LHCN-M2 (cell line): ENCODE results near the gene HEPHL1. TPM values are rescaled to one million over a fixed set of nuclear protein-coding genes. Genes with fewer than 3 reads are reported as not detected.
"Not testable (repeated sequence)": the region's sequence is repeated elsewhere in the genome, so short reads cannot be mapped to it uniquely, and the experiment has no call there.

Experiments used
- DNase-seq: peaks from one replicate; pipeline ENCODE4 v3.0.0-alpha.2; 2012; ENCODE audit warnings: low read depth
- polyA plus RNA-seq: library from polyadenylated mRNA; unstranded; fragments of >200 nt; gene quantifications from one replicate; pipeline ENCODE4 v1.2.1, GENCODE V29; 2012; ENCODE audit warnings: missing spikeins
- total RNA-seq: library from RNA; depleted of rRNA; stranded (reverse); fragments of >200 nt; gene quantifications from 2 replicates; pipeline ENCODE4 v1.2.3, GENCODE V29; 2014; rRNA removed

The HEPHL1 gene, protein sequence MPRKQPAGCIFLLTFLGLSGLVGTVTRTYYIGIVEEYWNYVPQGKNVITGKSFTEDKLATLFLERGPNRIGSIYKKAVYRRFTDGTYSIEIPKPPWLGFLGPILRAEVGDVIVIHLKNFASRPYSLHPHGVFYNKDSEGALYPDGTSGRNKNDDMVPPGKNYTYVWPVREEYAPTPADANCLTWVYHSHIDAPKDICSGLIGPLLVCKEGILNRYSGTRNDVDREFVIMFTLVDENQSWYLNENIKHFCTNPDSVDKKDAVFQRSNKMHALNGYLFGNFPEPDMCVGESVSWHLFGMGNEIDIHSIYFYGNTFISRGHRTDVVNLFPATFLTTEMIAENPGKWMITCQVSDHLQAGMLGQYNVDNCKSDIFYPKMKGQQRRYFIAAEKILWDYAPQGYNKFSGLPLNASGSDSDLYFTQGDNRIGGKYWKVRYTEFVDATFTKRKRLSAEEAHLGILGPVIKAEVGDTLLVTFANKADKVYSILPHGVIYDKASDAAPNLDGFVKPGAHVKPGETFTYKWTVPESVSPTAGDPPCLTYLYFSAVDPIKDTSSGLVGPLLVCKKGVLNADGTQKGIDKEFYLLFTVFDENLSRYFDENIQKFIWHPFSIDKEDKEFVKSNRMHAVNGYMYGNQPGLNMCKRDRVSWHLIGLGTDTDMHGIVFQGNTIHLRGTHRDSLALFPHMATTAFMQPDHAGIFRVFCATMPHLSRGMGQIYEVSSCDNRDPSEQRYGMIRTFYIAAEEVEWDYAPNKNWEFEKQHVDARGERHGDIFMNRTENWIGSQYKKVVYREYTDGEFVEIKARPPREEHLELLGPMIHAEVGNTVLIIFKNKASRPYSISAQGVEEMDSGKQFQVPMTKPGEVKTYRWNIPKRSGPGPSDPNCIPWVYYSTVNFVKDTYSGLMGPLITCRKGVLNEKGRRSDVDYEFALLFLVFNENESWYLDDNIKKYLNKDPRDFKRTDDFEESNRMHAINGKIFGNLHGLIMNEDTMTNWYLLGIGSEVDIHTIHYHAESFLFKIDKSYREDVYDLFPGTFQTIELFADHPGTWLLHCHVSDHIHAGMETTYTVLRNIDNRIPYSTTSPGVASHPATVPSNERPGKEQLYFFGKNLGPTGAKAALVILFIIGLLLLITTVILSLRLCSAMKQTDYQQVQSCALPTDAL
- total RNA-seq: not detected in 2 replicates
- not detected for polyA plus RNA-seq

DNA sequence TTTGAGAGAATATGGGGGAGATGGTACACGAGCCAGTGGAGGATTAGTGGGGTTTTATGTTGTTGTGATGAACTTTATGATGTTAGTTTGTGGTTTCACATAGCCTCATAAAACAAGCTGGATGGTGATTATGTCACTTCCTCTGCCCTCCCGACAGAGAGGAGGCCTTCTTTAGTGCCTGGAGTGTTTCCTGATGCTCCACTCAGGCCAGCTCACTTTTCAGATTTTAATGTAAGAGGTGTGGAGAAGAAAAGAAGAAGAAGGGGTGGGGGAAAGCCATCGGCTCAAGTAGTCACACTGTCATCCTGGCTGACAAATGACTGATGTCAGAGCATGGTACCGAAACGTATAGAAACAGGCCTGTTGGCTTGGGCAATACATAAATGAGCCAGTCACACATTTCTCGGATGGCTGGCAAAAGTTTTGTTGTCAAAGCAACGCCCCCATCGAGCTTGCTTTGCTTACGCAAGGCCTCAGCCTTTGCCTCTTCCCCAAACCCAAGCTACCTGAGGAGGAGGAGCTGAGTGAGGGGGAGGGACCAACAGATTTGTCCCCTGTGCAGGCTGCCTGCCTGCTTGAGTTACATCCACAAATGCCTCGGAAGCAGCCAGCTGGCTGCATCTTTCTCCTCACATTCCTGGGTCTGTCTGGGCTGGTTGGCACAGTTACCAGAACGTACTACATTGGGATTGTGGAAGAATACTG is at the start of gene HEPHL1:
HEPHL1 (plus strand) TSS at position 578 of the 705 bp plus-strand sequence; CDS start at position 593, 15 bp downstream.
- DNase-seq: peak; percentile 4

DNA sequence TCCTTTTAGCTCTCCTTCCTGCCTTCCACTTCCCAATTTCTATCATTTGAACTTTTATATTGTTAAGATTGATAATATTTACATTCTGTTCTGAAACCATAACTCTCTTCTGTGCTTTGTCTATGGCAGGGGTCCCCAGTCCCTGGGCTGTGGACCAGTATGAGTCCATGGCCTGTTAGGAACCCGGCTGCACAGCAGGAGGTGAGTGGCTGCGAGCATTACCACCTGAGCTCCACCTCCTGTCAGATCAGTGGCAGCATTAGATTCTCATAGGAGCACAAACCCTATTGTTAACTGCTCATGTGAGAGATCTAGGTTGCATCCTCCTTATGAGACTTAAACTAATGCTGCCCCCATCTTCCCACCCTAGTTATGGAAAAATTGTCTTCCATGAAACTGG is 48.4 kb upstream of the HEPHL1 start:
- no peak for DNase-seq

- DNase-seq: not testable (repeated sequence)
These were observed 47.7 kb upstream of the HEPHL1 start for GRCh38 chr11:93973322-93974051.

DNA sequence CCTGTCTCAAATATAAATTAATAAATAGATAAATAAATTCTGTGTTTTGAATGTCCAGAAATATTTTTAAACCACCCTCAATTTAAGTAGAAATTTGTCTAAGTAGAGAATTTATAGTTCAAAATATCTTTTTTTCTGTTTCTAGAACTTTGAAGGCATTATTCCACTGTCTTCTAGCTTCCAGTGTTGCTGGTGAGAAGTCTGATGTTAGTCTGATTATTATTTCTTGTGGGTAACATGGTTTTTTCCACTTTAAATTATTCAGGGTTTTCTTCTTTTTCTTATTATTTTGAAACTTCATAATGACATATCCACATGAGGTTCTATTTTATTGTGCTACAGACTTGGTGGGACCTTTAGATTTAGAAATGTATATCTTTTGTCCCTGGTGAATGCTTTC is 46.4 kb upstream of the HEPHL1 start:
- no peak for DNase-seq

- DNase-seq: not testable (repeated sequence)
These were observed 44.4 kb upstream of the HEPHL1 start for GRCh38 chr11:93976577-93977254.

DNA sequence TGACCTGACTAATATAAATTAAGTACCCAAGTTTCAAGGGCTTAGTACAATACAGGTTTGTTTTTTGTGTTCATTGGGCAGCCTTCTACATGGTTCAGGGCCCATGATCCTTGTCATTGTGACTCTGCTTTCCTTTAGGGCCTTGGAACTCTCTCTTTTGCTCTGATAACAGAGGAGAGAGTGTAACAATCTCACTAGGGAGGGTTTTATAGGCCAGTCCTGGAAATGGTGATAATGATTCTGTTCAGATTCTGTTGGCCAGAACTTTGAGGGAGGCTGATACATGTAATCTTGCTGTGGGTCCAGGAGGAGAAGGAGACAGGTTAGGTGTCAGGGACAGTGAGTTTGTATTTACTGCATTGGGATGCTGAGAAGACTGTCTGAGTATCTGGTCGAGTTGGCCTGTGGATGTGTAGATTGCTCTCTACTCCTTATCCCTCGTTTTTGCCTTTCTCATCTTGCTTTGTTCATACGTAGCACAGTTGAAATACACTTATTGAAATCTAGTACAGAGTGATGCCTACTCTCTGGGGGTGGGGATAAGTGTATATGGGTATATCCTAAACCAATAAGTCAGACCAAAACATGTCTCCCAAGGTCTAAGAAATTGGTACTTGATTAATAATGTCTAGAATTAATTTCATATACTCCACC is 37.5 kb upstream of the HEPHL1 start:
- DNase-seq: no peak

GRCh38 chr11:93984196-93984567 is 37.0 kb upstream of the HEPHL1 start:
- DNase-seq: no peak

DNA sequence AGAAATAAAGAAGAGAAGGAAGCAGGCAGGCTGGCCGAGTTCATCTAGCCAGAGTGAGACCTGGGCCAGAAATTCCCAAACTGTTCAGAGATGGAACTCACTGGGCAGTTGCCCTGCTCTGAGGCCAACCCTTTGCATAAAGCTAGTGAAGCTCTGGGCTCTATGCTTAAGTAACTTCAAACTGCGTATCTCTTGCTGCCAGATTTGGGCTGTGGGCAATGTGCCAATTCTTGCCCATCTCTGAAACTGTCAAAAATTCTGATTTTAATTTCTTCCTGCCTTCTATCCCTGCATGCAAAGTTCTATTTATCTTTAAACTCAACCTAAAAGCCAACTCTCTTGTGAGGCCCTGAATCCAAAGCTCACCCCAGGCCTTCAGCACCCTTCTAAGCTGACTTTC is 36.2 kb upstream of the HEPHL1 start:
- no peak for DNase-seq

DNA sequence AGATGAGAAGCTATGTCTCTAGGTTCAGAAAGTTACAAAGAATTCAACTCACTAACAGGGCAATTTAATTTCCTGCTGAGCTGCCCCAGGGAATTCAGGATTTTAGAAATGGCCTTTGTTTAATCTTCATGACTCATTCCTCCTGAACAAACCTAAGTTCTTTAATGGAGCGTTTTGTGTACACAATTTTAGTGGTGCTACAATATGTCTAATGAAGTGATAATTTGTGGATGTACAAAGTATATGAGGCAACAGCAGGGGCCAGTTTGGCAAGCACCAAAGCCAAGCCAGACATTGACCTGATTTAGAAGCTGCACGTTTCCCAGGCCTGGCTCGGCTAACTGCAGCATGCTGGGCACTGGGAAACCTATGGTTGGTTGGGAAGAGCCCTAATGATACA is 34.4 kb upstream of the HEPHL1 start:
- DNase-seq: peak; percentile 11

- DNase-seq: no peak
These were observed 32.7 kb upstream of the HEPHL1 start for GRCh38 chr11:93988455-93988854.

DNA sequence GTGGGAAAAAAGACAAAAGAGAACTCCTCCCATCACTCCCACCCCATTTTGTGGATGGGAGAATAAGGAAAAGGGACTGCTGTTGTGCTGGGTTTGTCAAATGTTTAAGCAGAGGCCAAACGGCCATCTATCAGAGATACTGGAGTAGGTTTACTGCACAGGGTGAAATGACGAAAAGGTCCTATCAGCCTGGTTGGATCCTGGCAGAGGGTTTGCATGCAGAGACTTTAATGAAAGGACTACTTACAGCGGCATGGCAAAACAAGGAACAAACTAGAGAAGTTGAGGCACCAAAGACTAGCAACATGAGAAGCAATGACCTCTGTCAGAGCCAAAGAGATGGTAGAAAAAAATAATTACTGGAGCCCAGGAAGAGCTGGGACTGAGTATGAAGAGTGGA is 32.2 kb upstream of the HEPHL1 start:
- DNase-seq: no peak

DNA sequence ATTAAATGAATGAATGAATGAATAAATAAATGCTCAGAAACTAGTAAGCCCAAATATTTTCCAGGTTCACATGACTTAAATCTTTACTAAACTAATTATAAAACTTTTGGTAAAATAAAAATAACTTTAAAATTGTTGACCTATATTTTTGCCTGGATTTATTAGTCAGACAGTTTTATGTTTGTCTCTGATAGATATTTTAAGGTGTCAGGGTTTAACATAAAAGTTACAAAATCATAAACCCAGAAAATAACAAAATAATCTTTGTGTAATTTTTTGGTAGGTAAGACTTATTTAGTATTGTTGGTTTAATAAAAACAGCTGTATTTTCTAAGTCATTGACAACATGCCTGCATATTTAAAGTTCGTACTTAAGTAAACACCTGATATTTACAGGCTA is 27.4 kb upstream of the HEPHL1 start:
- no peak for DNase-seq

DNA sequence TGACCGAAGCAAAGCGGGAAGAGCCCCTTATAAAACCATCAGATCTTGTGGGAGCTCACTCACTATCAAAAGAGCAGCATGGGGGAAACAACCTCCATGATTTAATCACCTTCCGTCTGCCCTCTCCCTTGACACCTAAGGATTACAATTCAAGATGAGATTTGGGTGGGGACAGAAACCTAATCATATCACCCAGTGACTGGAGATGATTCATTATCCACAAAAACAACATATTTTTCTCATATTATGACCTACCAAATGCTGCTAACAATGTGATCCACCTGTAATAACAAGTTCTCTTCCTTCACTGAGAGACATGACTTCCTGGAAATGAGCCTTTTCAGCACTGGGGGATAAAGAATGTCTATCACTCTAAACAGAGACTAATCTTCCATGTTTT is 23.4 kb upstream of the HEPHL1 start:
- no peak for DNase-seq

DNA sequence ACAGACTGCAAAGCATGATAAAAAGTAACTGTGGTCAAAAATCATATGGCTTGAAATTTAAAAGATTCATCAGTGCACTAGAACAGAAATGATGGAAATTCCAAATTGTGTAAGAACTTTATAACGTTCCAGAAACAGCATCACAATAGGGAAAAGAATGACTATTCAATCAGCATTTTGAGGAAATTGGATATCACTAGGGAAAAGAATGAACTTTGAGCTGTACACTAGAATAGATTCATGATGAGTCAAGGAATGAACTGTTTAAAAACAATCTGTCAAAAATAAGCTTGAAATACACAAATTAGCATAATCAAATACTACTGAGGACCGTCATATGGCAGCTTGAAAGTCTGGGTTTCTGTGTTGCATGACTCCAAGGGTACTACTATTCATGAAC is 20.5 kb upstream of the HEPHL1 start:
- DNase-seq: no peak

- DNase-seq: no peak
These were observed 18.9 kb upstream of the HEPHL1 start for GRCh38 chr11:94002226-94002625.

- no peak for DNase-seq
These were observed 13.7 kb upstream of the HEPHL1 start for GRCh38 chr11:94007426-94007825.

GRCh38 chr11:94007906-94008305 is 13.2 kb upstream of the HEPHL1 start:
- no peak for DNase-seq

DNA sequence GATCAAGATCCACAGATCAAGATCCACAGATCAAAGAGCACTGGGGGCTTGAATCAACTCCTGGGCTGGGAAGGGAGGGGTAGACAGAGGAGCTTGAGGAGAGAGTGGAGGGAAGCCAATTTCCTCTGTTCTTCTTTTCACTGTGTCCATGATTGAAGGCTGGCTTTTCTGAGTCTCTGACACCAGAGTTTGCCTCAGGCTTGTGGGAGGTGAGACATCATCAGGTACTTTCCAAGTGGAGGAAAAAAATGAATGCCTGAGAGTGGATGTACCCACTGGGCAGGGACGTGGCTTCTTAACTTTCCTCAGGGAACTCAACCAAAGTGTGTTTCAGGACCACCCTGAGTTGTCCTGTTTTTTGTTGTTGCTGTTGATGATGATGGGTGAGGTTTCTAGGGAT is 11.0 kb upstream of the HEPHL1 start:
- no peak for DNase-seq

DNA sequence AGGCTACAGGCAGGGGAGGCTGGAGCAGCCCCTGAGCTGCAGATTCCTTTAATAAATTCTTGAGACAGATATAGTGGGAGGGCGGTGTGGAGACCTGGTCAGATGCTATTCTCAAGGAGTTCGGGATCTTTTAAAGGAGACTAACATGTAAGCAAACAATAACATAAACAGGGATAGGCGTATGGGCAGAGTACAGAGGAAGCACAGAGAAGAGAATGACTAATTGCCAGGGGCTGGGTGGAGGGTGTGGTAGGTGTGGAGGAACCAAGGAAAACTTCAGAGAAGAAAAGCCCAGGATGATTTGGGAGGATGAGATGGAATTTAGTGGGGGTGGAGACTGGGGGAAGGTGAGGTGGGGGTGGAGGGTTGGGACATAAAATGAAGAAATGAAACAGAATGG is 9.7 kb upstream of the HEPHL1 start:
- no peak for DNase-seq

DNA sequence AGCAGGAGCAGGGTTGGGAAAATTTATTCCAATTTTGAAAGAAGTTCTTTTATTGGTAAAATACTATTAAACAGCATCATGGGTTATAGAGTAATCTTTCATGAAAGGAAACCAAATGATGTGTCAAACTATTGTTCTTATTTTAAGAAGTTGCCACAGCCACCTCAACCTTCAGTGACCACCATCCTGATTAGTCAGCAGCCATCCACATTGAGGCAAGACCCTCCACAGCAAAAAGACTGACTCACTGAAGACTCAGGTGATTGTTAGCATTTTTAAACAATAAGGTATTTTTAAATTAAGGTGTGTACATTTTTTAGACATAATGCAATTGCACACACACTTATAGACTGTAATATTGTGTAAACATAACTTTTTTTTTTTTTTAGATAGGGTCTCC is 3.7 kb upstream of the HEPHL1 start:
- DNase-seq: no peak
